GM12875 (cell line): ENCODE data around the gene FAM222A.

Experiments
- H3K4me3 ChIP-seq: one replicate; pipeline ENCODE4 v1.5.1; 2011; ENCODE audit warnings: low read depth, low read length, control low read depth
- CTCF ChIP-seq: IDR thresholded peaks from 2 replicates; pipeline ENCODE4 v1.5.1; 2011; ENCODE audit warnings: low read depth, mild to moderate bottlenecking, control low read depth, inconsistent platforms, low read length, moderate library complexity, borderline replicate concordance; ENCODE audit not compliant: insufficient read depth

FAM222A gene

DNA sequence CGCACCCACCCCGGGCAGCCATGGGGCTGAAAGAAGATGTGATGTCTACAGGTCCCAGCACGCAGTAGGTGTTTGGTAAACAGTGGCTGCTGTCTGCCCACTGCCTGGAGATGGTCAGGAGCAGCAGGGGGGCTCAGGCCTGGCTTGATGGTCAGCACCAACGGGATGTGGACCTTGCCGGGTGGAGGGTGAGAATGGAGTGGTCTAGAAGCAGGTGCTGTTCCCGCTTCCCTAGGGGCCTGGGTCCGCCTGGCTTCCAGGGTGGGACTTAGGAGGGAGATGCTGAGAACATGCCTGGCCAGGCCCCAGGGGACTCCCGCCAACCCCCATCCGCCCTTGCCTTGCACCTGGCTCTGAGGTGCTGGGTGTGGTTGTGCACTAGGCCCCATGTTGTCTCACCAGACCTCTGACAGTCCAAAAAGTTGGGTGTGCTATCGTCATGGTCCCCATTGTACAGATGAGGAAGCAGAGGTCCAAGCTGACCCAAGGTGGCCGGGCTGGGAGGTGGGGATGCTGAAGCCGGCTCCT, 12.9 kb downstream of the FAM222A start:
- TF ChIP-seq CTCF, result no peak
- no peak overlapping the region for H3K4me3 ChIP-seq

DNA sequence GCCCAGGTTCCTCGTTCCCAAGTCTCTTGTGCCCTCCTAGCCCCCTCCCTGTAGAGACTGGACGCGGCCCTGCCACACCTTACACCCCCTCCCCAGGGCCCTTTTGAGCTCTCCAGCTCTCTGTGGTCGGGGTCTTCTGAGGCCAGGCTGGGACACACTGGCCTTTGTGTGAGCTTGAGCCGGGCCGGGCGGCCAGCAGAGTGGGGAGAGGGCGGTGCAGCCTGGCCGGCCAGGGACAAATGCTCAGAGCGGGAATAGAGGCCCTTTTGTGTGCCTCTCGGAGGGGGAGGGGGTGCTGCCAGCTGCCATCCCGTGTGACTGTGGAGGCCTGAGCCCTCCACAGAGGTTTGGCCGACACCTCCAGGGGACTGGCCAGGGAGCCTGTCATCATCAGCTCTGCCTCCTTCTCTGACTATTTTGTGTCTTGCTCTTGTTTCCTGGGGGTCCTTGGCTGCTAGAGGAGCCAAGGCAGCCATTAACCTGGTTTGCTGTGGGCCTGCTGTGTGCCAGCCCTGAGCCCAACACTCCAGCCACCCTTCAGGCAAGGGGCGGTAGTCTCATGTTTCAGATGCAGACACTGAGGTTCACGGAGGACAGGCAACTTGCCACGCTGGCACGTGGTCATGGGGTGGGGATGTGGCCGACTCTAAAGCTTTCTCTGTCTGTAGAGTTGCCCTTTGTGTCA, 13.6 kb downstream of the FAM222A start:
- H3K4me3 ChIP-seq, result no peak overlapping the region
- no peak for TF ChIP-seq CTCF

DNA sequence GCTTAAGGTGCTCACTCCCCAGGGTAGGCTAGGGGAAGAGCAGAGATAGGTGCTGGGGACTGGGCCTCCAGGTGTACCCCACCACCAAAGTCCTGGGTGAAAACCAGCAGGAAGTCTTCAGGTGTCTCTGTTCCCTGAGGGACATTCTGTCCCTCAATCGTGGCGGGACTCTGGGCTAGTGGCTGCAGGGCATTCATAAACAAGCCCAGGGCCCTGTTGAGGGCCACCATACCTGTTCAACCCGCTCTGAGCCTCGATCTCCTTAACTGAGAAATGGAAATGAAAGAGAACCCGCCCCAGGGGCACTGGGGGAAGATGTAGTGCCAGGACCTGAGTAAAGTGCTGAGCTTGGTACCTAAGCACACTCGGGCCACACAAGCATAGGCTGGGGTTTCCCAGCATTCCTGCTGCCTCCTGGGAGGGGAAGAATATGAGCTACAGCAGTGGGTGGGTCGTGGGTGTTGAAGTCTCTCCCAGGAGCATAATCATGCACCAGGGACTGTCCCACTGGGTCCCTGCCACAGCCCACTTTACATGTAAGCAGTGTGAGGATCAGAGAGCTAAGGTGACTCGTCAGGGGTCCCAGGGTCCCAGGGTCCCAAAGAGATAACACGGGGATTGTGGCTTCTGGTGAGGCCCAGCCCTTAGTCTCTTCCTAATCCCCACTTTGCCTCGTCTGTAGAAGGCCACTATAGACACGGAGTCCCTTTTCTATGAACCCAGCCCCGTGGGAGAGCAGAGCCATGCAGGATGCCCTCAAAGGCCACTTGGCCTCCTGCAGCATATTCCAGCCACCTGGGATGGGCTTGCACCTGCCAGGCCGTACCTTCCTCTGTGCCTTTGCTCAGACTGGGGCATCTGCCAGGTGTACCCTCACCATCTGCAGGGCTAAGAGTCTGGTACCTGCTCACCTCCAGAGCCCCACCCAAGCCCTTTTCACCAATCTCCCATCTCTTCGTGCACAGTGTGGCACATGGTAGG, 14.4 kb downstream of the FAM222A start:
- H3K4me3 ChIP-seq, result no peak overlapping the region
- TF ChIP-seq CTCF, result no peak

- H3K4me3 ChIP-seq, result no peak overlapping the region
- TF ChIP-seq CTCF, result no peak
Measured at GRCh38 chr12:109728921-109729320, 15.3 kb downstream of the FAM222A start.

DNA sequence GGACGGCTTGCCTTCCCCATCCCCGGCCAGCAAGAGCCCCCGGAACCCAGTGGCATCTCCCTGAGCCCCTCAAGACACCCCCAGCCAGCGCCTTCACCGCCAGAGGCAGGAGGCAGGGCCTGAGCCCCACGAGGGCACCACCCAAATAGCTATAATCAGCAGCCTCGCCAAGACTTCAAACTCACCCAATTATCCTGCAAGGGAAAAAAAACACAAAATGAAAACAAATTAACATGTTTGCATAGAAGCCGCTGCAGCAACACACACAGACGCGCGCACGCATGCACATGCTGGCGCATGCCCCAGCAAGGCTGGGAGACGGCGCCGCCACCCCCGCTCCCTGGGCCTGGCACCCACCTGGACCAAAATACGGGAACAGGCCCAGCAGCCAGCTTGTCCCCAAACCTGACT, 15.8 kb downstream of the FAM222A start:
- H3K4me3 ChIP-seq, result no peak overlapping the region
- no peak for TF ChIP-seq CTCF

GRCh38 chr12:109729801-109730200, 16.2 kb downstream of the FAM222A start:
- no peak for TF ChIP-seq CTCF
- H3K4me3 ChIP-seq, result no peak overlapping the region
